HG03095 (cell line): Measurements from ENCODE around the gene CAB39L.

Source experiments
- ATAC-seq: cut with Tn5 transposase; IDR thresholded peaks from one replicate; pipeline ENCODE4 v1.9.1; 2021; ENCODE audit warnings: moderate library complexity; ENCODE audit not compliant: unreplicated experiment

The CAB39L gene

GRCh38 chr13:49400755-49401659 is 42.9 kb downstream of the CAB39L start:
- peak; percentile 72 for ATAC-seq

DNA sequence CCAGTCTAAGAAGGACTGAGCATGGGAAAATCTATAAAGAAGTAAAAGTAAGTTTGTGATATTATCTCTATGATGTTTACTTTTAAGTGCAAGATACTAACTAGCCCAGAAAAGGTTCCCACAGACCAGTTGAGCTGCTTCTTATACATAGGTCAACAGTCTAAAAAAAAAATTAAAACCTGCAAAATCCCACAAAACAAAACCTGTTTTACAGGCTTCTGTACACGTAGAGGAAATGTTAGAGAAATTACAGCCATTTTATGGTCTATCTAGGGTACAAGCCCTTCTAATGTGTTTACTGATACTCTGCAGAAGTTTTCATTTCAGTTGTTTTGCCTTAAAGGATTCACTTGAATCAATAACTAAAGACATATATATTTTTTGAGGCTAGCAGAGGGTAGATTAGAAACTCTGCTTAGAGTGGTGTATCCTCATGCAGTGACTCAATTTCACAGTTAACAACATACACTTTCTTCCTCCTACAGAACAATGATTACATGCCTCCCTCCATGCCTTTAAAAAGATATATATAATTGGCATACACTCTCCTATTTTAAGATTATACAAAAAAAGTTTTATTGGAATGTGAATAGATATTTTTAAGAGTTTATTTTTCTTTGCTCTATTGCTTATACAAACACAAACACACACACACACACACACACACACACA is 43.9 kb downstream of the CAB39L start:
- no peak for ATAC-seq

DNA sequence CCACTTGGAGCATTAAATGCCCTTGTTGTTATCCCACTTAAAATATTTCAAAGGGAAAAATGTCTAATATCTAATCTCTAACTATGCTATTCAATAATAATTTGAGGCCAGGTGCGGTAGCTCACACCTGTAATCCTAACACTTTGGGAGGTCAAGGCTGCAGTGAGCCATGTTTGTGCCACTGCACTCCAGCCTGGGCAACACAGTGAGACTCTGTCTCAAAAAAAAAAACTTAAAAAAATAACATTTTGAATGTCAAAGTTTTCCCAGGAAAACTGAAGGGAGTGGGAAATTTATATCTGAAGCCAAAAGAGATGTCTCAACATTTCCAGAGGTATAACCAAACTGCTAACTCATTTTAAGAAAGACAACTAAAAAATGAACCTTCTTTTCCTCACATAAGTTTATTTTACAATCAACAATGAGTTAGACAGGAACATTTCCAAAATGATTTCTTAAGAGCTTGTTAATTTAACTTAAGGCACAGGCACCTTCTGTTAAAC is 47.9 kb downstream of the CAB39L start:
- ATAC-seq: no peak

DNA sequence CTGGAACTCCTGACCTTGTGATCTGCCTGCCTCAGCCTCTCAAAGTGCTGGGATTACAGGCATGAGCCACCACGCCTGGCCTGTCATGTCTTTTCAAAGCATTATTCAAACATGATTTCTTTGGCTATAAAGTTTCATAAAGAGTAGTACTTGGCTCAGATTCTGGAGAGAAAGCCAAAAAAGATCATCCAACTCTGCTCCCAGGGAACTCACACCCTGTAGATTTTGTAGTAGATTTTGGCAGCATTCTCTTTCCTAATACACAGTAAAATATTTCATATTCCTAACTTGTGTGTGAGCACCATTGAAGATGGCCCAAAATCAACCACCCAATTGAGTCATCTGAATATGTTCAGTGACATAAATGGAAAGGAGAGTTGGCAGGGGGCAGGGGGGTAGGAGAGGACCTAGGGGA is 48.4 kb downstream of the CAB39L start:
- ATAC-seq: no peak

DNA sequence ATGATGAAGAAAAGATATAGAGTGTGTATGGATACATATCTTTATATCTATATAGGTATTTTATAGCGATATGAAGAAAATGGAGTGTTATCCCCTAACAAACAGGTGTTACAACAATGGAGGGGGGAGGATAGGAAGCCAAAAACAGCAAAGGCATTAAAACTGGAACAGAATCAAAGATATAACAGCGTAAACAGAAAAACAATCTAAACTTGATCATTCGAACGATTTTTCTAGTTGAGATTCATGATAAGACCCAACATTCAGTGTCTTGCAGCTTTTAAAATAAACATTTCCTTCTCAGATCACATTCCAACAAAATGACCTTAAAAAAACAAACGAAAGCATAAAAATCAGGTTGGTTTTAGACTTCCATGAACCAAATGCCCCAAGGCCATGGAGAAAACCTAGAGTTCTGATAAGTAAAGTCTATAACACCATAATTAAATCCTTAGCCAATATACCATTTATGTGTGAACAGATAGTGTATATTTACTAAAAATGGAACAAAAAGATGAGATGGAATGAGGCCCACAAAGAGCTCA is 55.7 kb downstream of the CAB39L start:
- no peak for ATAC-seq

DNA sequence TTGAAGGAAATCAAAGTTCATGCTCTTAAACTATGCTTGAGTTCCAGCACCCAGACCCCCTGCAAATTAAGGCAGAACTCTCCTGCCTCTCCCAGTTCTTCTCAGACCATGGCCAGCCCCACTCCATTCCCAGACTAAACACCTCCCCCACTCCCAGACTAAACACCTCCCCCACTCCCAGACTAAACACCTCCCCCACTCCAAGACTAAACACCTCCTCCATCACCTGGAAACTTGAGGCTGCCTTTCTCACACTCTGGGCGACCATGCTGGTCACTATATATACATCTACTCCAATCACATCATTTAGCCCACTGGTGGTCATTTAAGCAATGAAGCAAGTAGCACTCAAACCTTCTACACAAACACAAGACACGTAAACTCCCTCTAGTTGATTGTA is 57.2 kb downstream of the CAB39L start:
- no peak for ATAC-seq

- ATAC-seq: no peak
These were observed 67.7 kb downstream of the CAB39L start for GRCh38 chr13:49376121-49376520.

- no peak for ATAC-seq
These were observed 69.1 kb downstream of the CAB39L start for GRCh38 chr13:49374585-49375290.

DNA sequence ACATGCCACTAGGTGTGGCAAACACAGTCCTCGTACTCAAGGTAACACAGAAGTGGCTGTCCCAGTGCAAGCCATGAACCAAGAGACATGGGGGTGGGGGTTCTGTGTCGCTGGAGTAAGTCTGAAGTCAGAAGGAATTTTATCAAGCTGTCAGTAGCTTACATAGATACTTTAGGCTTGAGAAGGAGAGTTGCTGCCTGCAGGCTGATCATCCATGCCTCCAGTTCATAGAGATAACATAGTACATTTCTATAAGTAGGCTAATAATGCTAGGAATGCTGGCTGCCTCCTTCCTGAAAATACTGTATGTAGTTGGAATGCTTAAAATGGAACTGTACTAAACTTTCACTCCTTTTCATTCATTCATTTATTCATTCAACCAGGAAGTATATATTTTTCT is 70.1 kb downstream of the CAB39L start:
- no peak for ATAC-seq

DNA sequence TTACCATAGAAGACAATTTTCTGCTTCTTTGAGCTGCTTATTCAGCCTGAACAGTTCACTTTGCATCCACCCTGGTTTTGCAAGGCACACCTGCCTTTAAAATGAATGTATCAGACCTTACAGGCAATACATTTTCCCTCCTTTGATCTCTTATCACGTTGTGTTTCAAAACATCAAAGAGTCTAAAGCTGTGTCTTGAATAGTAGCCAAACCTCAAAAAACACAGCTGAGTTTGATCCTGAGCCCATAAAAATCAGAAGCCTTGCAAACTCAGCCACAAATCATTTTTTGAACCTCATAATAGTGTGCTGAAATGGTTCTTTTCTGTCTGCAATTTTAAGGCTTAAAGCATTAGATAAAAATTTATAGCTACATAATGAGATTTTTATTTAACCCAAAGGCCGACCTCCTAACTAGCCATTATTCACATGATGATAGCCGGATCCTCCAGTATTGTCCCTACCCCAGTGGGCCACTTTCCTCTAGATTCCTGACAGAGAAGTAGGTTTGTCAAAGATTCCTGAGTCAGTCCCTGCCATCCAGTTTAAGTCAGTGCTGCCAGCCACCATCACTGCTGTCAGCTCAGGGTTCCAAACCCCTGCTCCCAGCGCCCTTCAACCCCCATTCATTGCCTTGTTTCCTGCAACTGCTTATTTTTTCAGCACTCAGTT is 71.8 kb downstream of the CAB39L start:
- ATAC-seq: no peak

- no peak for ATAC-seq
These were observed 73.5 kb downstream of the CAB39L start for GRCh38 chr13:49370371-49370770.

GRCh38 chr13:49369866-49370265 is 74.0 kb downstream of the CAB39L start:
- no peak for ATAC-seq

DNA sequence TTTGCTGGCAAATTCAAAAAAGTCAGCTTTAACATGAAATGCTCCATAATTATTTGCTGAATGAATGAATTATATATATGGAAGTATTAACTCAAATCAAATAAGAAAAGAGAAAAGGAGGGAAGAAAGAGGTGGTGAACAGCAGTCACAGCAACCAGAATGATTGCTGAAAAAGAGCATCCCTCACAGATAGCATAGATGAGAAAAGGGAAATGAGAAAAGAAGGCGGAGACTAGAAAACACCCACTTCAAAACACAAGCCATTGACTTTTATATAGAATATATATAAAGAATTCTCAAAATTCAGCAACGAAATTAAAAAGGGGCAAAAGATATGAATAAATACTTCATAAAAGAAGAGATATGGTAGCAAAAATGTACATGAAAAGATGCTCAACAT is 75.2 kb downstream of the CAB39L start:
- no peak for ATAC-seq

DNA sequence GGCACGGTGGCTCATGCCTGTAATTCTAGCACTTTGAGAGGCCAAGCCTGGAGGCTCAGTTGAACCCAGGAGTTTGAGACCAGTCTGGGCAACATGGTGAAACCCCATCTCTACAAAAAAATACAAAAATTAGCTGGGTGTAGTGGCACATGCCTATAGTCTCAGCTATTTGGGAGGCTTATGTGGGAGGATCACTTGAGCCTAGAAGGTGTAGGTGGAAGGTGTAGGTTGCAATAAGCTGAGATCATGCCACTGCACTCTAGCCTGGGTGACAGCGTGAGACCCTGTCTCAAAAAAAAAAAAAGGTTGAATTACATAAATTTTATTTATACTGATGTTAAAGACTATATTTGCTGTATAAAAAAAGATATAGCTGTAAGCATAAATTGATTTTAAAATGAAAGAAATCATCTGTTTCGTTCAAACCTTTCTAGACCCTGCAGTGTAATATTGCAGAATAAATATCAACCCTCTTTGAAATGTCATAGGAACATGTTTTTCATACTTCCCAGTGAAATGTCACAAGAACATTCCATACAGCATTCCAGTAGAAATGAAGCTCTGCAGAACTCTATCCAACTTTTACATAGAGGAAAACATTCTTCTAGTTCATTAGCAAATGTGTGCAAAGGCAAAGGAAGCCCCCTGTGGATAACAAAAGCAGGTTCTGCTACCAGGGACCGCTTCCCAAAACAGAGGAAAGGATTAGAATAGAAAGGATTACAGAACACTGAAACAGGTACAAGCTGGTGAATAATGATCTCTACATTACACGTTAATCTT is 76.0 kb downstream of the CAB39L start:
- no peak for ATAC-seq

- ATAC-seq: no peak
These were observed 77.0 kb downstream of the CAB39L start for GRCh38 chr13:49366841-49367240.

DNA sequence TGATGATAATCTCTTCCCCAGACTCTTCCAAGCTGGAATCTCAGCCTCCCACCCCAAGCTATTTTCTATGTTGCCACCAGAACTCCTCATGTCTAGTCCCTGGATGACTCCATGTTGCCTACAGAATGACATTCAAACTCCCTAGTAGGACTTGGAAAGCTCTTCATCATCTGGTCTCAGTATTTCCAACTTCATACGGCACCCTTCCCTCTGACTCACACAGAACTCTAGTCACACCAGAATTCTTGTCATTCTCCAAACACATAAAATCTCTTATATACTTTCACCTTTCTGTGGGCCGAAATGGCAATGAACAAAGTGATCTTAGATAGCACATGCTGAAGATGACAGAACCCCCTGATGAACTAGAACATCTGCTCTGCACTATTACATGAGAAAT is 86.2 kb downstream of the CAB39L start:
- ATAC-seq: no peak

- ATAC-seq: no peak
These were observed 87.6 kb downstream of the CAB39L start for GRCh38 chr13:49356223-49356622.

- ATAC-seq: no peak
These were observed 89.1 kb downstream of the CAB39L start for GRCh38 chr13:49354719-49355118.

- ATAC-seq: no peak
These were observed 90.0 kb downstream of the CAB39L start for GRCh38 chr13:49353908-49354307.

DNA sequence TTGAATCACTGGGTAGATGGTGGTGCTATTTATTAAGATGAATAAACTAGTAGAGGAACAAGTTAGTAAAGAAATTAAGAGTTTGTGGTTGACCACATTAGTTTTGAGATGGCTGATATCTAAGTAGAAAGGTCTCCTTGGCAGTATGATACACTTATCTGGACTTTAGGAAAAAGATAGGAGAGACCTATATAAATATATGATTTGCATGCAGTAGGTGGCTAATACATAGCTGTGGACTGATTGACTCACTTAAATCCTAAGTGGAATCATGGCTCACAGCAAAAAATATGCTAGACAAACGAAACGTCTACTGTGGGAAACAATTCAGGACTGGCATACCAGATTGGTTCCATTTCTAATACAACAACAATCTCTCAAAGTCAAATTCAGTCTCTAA is 92.0 kb downstream of the CAB39L start:
- ATAC-seq: no peak
